Hepatocyte (in vitro differentiated cells): ENCODE data around the gene F8. TPM values are rescaled to one million over a fixed set of nuclear protein-coding genes. Genes with fewer than 3 reads are reported as not detected.

Experiments used
- DNase-seq: peaks from one replicate; pipeline ENCODE4 v3.0.0-alpha.2; 2016; ENCODE audit warnings: low spot score
- H2AFZ ChIP-seq: fragments of 200-600 bp; sonication (generic); 2 replicates; pipeline ENCODE4 v1.6.0; 2016; ENCODE audit warnings: antibody characterized with exemption, mild to moderate bottlenecking
- H3K27ac ChIP-seq: fragments of 200-600 bp; sonication (generic); 2 replicates; pipeline ENCODE4 v1.5.1; 2016; ENCODE audit warnings: mild to moderate bottlenecking
- H3K27me3 ChIP-seq: fragments of 200-600 bp; sonication (generic); 2 replicates; pipeline ENCODE4 v1.6.1; 2016
- H3K36me3 ChIP-seq: fragments of 200-600 bp; sonication (generic); replicated peaks from 2 replicates; pipeline ENCODE4 v1.5.1; 2016; ENCODE audit warnings: low read depth; ENCODE audit not compliant: insufficient read depth
- H3K4me1 ChIP-seq: fragments of 200-600 bp; sonication (generic); 2 replicates; pipeline ENCODE4 v1.5.1; 2016; ENCODE audit warnings: mild to moderate bottlenecking, moderate library complexity; ENCODE audit not compliant: insufficient read depth
- H3K4me2 ChIP-seq: fragments of 200-600 bp; sonication (generic); 2 replicates; pipeline ENCODE4 v1.6.0; 2016
- H3K4me3 ChIP-seq: fragments of 200-600 bp; sonication (generic); 2 replicates; pipeline ENCODE4 v1.5.1; 2016; ENCODE audit warnings: mild to moderate bottlenecking
- H3K79me2 ChIP-seq: fragments of 200-600 bp; sonication (generic); 2 replicates; pipeline ENCODE4 v1.6.0; 2017; ENCODE audit warnings: mild to moderate bottlenecking
- H3K9me2 ChIP-seq: fragments of 200-600 bp; sonication (generic); replicated peaks from 2 replicates; pipeline ENCODE4 v1.6.0; 2017; ENCODE audit warnings: mild to moderate bottlenecking; ENCODE audit not compliant: insufficient read depth
- H3K9me3 ChIP-seq: fragments of 200-600 bp; sonication (generic); 2 replicates; pipeline ENCODE4 v1.5.1; 2016; ENCODE audit warnings: low read depth, mild to moderate bottlenecking
- H4K20me1 ChIP-seq: fragments of 200-600 bp; sonication (generic); 2 replicates; pipeline ENCODE4 v1.6.0; 2016; ENCODE audit warnings: mild to moderate bottlenecking; ENCODE audit not compliant: insufficient read depth, poor library complexity, severe bottlenecking
- EZH2 ChIP-seq: fragments of 200-600 bp; sonication (generic); IDR thresholded peaks from 2 replicates; pipeline ENCODE4 v1.6.1; 2016; ENCODE audit warnings: antibody characterized with exemption, mild to moderate bottlenecking, borderline replicate concordance
- EZH2phosphoT487 ChIP-seq: fragments of 200-600 bp; sonication (generic); IDR thresholded peaks from one replicate; pipeline ENCODE4 v1.6.1; 2018; ENCODE audit warnings: antibody characterized with exemption, mild to moderate bottlenecking, low read depth, moderate library complexity; ENCODE audit not compliant: unreplicated experiment, severe bottlenecking
- WGBS: methylation state at CpG from one replicate; pipeline ENCODE4 v1.1.6; 2016; ENCODE audit warnings: low lambda C conversion rate; ENCODE audit errors: missing lambda C conversion rate; 5-methylcytosine and 5-hydroxymethylcytosine counted together
- polyA plus RNA-seq: library from polyadenylated mRNA; unstranded; fragments of >200 nt; fragmentation: Nextera tagmentation; extraction: Ambion mirVana; gene quantifications from 2 replicates; pipeline ENCODE4 v1.2.1, GENCODE V29; 2016
- total RNA-seq: library from RNA; depleted of rRNA; stranded (reverse); fragments of >200 nt; gene quantifications from 2 replicates; pipeline ENCODE4 v1.2.3, GENCODE V29; 2014
- TF ChIP-seq, protein P1 (sequence below): fragments of 200-600 bp; sonication (generic); IDR thresholded peaks from 2 replicates; pipeline ENCODE4 v1.5.1; 2016; ENCODE audit warnings: antibody characterized with exemption, mild to moderate bottlenecking; ENCODE audit not compliant: poor library complexity

Gene F8
- total and polyA plus RNA-seq, 2 experiments from 2014 or later, result 0.92 to 1.4 TPM

DNA sequence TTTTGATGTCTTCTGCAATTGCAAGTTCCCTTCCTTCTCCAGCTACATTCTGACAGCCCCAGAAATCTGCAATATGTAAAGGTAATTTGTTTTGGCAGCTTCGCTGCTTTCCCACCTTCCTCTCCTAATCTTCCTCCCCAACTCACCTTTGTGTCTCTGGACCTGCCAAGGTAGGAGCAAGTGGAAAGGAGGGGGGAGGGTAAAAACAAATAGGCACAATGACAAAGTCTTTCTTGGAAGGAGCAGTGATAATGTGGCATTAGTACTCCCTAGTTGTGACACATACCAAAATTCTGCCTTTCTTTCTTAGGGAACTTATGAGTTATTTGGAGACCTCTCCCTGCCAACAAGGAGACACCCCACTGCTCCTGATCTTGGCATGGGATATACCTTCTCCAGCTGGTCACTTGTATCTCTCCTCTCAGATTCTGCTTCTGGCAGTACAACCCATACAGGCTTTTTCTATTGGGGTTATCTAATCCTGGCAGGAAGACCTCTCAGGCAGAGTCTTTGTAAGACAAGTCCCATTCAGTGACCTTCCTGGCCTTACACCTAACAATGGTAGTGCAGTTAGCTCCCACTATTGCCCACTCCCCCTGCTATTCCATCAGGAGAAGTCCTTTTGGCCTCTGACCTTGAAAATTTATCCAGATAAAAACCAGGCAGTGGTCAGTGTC lies 24.2 kb downstream of the F8 start:
- no peak overlapping the region for H3K4me3 ChIP-seq
- no peaks in the 10 kb centered on the region for H3K27me3 ChIP-seq
- no peaks in the 10 kb centered on the region for H4K20me1 ChIP-seq
- H3K9me3 ChIP-seq, result no peaks in the 10 kb centered on the region
- H3K9me2 ChIP-seq, result no peaks in the 10 kb centered on the region
- no peak for DNase-seq
- H2AFZ ChIP-seq, result no peak overlapping the region
- H3K36me3 ChIP-seq, result no peaks in the 10 kb centered on the region
- WGBS, result 50% methylated on average over 1 of the region's 1 CpG
- H3K4me1 ChIP-seq, result no peaks in the 10 kb centered on the region
- no peaks in the 10 kb centered on the region for H3K79me2 ChIP-seq
- H3K4me2 ChIP-seq, result no peak overlapping the region
- no peak overlapping the region for H3K27ac ChIP-seq
- TF ChIP-seq, protein P1, sequence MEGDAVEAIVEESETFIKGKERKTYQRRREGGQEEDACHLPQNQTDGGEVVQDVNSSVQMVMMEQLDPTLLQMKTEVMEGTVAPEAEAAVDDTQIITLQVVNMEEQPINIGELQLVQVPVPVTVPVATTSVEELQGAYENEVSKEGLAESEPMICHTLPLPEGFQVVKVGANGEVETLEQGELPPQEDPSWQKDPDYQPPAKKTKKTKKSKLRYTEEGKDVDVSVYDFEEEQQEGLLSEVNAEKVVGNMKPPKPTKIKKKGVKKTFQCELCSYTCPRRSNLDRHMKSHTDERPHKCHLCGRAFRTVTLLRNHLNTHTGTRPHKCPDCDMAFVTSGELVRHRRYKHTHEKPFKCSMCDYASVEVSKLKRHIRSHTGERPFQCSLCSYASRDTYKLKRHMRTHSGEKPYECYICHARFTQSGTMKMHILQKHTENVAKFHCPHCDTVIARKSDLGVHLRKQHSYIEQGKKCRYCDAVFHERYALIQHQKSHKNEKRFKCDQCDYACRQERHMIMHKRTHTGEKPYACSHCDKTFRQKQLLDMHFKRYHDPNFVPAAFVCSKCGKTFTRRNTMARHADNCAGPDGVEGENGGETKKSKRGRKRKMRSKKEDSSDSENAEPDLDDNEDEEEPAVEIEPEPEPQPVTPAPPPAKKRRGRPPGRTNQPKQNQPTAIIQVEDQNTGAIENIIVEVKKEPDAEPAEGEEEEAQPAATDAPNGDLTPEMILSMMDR, result no peak

DNA sequence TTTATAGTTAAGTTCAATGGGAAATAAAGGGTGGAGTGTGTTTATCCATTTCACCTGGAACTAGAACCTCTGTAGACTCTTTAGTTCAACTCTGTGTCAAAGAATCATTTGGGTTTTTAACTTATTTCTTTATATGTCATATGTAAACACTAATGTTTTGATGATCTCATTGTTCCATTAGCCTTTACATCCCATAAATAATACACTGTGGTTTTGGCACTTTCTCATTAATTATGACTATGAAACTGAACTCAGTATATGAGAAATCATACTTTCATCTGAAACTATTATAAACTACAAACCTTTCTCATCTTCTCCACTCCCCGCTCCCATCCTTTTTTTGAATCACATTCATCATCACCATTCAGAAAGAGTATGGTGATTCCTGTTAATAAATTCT lies 31.0 kb downstream of the F8 start:
- TF ChIP-seq, protein P1, result no peak
- TF ChIP-seq EZH2phosphoT487, result no peak
- no peak for TF ChIP-seq EZH2
- Histone ChIP-seq H3K27me3 (no peaks in the 10 kb centered on the region), H3K27ac (no peak overlapping the region), H2AFZ (no peak overlapping the region), H3K4me2 (no peak overlapping the region), H4K20me1 (no peaks in the 10 kb centered on the region), H3K79me2 (no peaks in the 10 kb centered on the region), H3K4me3 (no peak overlapping the region), H3K9me2 (no peaks in the 10 kb centered on the region), H3K9me3 (no peaks in the 10 kb centered on the region), H3K4me1 (no peaks in the 10 kb centered on the region), H3K36me3 (no peaks in the 10 kb centered on the region)
- no peak for DNase-seq
- WGBS, result 83% methylated on average over 1 of the region's 1 CpG

DNA sequence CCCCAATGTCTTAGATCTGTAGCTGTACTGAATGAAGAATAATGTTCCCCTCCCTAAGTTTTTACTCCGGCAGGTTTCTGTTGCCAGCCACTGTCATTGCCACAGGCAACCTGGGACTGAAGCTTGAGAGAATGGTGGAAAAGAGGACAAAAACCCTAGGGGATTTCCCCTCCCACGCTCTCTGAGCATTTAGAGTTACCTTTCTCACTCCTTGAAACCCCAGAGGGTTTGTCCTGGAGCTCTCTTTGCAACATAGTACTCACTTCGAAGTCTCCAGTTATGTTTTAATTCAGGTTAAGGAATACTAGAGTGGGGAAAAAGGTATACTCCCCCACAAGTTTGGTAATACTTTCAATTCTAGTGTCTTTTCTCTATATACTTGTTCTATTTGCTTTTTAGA lies 31.5 kb downstream of the F8 start:
- Histone ChIP-seq H3K4me3 (no peak overlapping the region), H2AFZ (no peak overlapping the region), H3K36me3 (no peaks in the 10 kb centered on the region), H3K4me2 (no peak overlapping the region), H4K20me1 (no peaks in the 10 kb centered on the region), H3K4me1 (no peaks in the 10 kb centered on the region), H3K79me2 (no peaks in the 10 kb centered on the region), H3K9me2 (no peaks in the 10 kb centered on the region), H3K27ac (no peak overlapping the region), H3K9me3 (no peaks in the 10 kb centered on the region), H3K27me3 (no peaks in the 10 kb centered on the region)
- no peak for TF ChIP-seq EZH2
- no peak for TF ChIP-seq EZH2phosphoT487
- DNase-seq, result no peak
- WGBS, result 79% methylated on average over 3 of the region's 3 CpGs

DNA sequence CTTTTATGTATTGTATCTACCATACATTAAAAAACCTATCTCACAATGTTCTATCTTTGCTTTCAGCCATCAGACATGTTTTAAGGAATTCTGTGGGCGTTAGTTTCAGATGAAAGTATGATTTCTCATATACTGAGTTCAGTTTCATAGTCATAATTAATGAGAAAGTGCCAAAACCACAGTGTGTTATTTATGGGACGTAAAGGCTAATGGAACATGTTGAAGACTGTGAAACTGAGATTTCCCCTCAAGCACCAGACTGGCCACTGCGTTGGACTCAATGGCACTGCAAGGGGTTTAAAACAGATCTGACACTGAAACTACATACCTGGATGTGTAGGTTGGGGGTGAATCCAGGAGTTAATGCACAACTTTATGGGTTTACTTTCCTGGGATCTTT lies 32.0 kb downstream of the F8 start:
- Histone ChIP-seq H3K79me2 (no peaks in the 10 kb centered on the region), H3K4me3 (no peak overlapping the region), H3K27me3 (no peaks in the 10 kb centered on the region), H4K20me1 (no peaks in the 10 kb centered on the region), H2AFZ (no peak overlapping the region), H3K36me3 (no peaks in the 10 kb centered on the region), H3K9me3 (no peaks in the 10 kb centered on the region), H3K9me2 (no peaks in the 10 kb centered on the region), H3K4me1 (no peaks in the 10 kb centered on the region), H3K27ac (no peak overlapping the region), H3K4me2 (no peak overlapping the region)
- WGBS, result 60% methylated on average over 3 of the region's 3 CpGs
- TF ChIP-seq, protein P1, result no peak
- TF ChIP-seq EZH2 (no peak), EZH2phosphoT487 (no peak)
- DNase-seq, result no peak
